HL-60 (cell line): Measurements from ENCODE around the gene CLRN3.

Experiments
- GABPA ChIP-seq: IDR thresholded peaks from 2 replicates; pipeline ENCODE4 v1.6.1; 2012; ENCODE audit warnings: low read depth
- POLR2AphosphoS5 ChIP-seq: IDR thresholded peaks from 2 replicates; pipeline ENCODE4 v1.6.1; 2012; ENCODE audit warnings: low read depth
- TF ChIP-seq, protein P1 (sequence below): IDR thresholded peaks from one replicate; pipeline ENCODE4 v1.5.1; 2011; ENCODE audit warnings: low read length, control low read depth, inconsistent platforms; ENCODE audit not compliant: insufficient read depth

DNA sequence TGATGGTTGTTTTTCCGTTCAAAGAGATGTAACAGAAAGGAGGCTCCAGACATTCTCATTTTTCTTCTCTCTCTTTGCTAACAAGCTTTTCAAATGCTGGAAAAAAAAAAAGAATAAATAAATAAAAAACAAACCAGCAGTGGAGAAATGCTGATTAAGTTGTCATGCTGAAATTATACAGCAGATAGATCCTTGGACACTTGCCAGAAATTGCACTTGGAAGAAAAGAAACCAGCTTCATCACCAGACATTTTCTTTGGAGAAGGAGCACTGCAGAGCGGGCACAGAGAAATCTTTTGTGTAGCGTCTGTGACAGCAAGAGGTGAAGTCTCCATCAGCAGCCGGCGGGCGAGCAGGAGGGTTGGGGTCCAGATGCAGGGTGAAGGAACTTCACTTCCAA is 55.8 kb downstream of the CLRN3 start:
- TF ChIP-seq, protein P1, sequence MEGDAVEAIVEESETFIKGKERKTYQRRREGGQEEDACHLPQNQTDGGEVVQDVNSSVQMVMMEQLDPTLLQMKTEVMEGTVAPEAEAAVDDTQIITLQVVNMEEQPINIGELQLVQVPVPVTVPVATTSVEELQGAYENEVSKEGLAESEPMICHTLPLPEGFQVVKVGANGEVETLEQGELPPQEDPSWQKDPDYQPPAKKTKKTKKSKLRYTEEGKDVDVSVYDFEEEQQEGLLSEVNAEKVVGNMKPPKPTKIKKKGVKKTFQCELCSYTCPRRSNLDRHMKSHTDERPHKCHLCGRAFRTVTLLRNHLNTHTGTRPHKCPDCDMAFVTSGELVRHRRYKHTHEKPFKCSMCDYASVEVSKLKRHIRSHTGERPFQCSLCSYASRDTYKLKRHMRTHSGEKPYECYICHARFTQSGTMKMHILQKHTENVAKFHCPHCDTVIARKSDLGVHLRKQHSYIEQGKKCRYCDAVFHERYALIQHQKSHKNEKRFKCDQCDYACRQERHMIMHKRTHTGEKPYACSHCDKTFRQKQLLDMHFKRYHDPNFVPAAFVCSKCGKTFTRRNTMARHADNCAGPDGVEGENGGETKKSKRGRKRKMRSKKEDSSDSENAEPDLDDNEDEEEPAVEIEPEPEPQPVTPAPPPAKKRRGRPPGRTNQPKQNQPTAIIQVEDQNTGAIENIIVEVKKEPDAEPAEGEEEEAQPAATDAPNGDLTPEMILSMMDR = no peak
- TF ChIP-seq GABPA (no peak), POLR2AphosphoS5 (no peak)
